Measurements from ENCODE around the gene TBX21. TPM values are rescaled to one million over a fixed set of nuclear protein-coding genes. Genes with fewer than 3 reads are reported as not detected.

The TBX21 gene
- total RNA-seq, 1 donor from 2014 or later: not detected

DNA sequence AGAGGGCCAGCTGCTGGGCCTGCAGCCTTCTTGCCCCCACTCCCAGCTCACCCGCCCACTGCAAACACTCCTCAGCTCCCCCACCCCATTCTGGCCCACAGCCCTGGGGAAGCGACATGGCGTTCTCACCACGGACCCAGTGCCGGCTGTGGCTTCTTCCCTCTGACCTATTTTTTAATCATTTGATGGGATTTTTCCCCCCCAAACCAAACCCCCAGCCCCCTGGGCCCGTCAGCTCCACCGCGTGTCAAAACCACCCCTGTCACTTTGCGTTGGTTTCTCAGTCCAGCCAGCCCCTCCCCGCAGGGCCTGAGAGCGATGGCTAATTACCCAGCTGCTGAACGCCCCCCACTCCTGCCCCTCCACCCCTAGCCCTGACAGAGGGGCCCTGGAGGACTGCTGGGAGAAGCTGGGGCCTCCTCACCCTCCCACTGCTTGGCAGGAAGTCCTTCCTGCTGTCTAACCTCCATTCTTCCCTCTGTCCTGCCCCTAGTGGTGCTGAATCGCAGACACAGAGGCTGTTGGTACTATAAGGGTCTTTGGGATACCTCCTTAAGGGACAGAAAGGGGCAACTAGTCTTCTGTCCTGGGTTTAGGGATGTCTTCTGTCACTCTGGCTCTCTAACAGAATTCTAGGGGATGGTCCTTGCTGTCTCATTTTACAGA lies 7.5 kb upstream of the TBX21 start:
- TF ChIP-seq CTCF (IDR thresholded peaks at IDR 0.05; ENCODE audit: insufficient read depth, low read length, poor library complexity, severe bottlenecking): no peak
- peaks cover 30% of the 10 kb centered on the region for H3K27me3 ChIP-seq (ENCODE audit: control insufficient read depth, insufficient read depth, low read length)
- no peaks in the 10 kb centered on the region for H3K36me3 ChIP-seq (ENCODE audit: control insufficient read depth, insufficient read depth, low read length)
- DNase-seq (ENCODE audit: low read depth): no peak
- H3K4me3 ChIP-seq (ENCODE audit: low read depth, low read length): no peak overlapping the region

- Histone ChIP-seq H3K4me3 (ENCODE audit: low read depth, low read length) (no peak overlapping the region), H3K27me3 (ENCODE audit: control insufficient read depth, insufficient read depth, low read length) (peaks cover 26% of the 10 kb centered on the region), H3K36me3 (ENCODE audit: control insufficient read depth, insufficient read depth, low read length) (no peaks in the 10 kb centered on the region)
- no peak for TF ChIP-seq CTCF (IDR thresholded peaks at IDR 0.05; ENCODE audit: insufficient read depth, low read length, poor library complexity, severe bottlenecking)
- no peak for DNase-seq (ENCODE audit: low read depth)
Measured at GRCh38 chr17:47726796-47727703, 6.0 kb upstream of the TBX21 start.

GRCh38 chr17:47727704-47728036 lies 5.4 kb upstream of the TBX21 start:
- TF ChIP-seq CTCF (IDR thresholded peaks at IDR 0.05; ENCODE audit: insufficient read depth, low read length, poor library complexity, severe bottlenecking): no peak
- no peak for DNase-seq (ENCODE audit: low read depth)
- Histone ChIP-seq H3K27me3 (ENCODE audit: control insufficient read depth, insufficient read depth, low read length) (peaks cover 30% of the 10 kb centered on the region), H3K36me3 (ENCODE audit: control insufficient read depth, insufficient read depth, low read length) (no peaks in the 10 kb centered on the region), H3K4me3 (ENCODE audit: low read depth, low read length) (no peak overlapping the region)

- no peak for DNase-seq (ENCODE audit: low read depth)
- no peak overlapping the region for H3K4me3 ChIP-seq (ENCODE audit: low read depth, low read length)
- peaks cover 36% of the 10 kb centered on the region for H3K27me3 ChIP-seq (ENCODE audit: control insufficient read depth, insufficient read depth, low read length)
- no peaks in the 10 kb centered on the region for H3K36me3 ChIP-seq (ENCODE audit: control insufficient read depth, insufficient read depth, low read length)
- TF ChIP-seq CTCF (IDR thresholded peaks at IDR 0.05; ENCODE audit: insufficient read depth, low read length, poor library complexity, severe bottlenecking): no peak
Measured at GRCh38 chr17:47728214-47728877, 4.7 kb upstream of the TBX21 start.

DNA sequence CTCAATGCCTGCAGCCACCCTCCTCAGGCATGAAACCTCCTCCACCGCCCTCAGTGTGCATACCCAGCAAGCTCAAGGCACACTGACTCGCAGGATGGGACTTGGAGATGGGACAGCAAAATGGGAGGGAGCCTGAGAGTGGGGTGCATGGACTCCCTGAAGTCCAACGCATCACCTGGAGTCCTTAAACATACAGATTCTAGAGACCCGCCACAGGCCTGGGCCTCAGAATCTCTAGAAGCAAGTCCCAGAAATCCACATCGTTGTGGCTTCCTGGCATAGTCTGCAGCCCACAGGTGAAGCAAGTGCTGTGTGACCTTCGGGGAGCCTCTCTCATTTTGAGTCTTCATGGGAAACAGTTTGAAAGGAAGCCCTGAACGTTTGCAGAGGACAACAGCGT lies 3.6 kb upstream of the TBX21 start:
- TF ChIP-seq CTCF (IDR thresholded peaks at IDR 0.05; ENCODE audit: insufficient read depth, low read length, poor library complexity, severe bottlenecking): no peak
- no peak overlapping the region for H3K4me3 ChIP-seq (ENCODE audit: low read depth, low read length)
- H3K27me3 ChIP-seq (ENCODE audit: control insufficient read depth, insufficient read depth, low read length): peaks cover 42% of the 10 kb centered on the region
- H3K36me3 ChIP-seq (ENCODE audit: control insufficient read depth, insufficient read depth, low read length): no peaks in the 10 kb centered on the region
- no peak for DNase-seq (ENCODE audit: low read depth)
